IMR-90 (cell line): ENCODE data around the gene LTB4R2.

Experiments used
- POLR2A ChIP-seq: IDR thresholded peaks from 2 replicates; pipeline ENCODE4 v1.6.1; 2012; ENCODE audit warnings: mild to moderate bottlenecking, low read depth, low read length
- RAD21 ChIP-seq: IDR thresholded peaks from 2 replicates; pipeline ENCODE4 v1.6.1; 2012; ENCODE audit warnings: low read length, improper control_type of control experiment
- TF ChIP-seq, protein P1 (sequence below): conservative IDR thresholded peaks from 2 replicates; pipeline ENCODE4 v1.5.1; 2012; ENCODE audit warnings: mild to moderate bottlenecking, low read depth, low read length, improper control_type of control experiment

DNA sequence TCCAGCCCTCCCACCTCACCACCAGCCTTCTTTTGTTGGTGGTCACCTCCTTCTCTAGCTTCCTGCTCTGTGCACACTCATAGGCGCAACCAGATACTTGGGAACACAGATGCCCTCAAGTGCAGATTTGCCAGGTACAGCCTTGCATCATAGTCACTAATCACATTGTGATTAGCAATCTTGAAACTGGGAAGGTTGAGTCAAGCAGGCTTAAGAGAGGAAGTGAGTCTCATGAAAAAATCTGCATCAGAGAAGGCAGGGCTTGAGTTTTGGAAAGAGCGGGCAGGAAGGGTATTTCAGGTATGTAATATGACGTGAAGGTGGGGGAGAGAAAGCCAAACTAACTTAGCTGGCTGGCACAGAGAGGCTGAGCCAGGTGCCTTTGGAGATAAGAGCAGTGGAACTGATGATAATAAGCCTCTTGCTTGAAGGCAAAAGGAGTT is 35.8 kb upstream of the LTB4R2 start:
- TF ChIP-seq POLR2A (no peak), RAD21 (no peak)
- TF ChIP-seq, protein P1, sequence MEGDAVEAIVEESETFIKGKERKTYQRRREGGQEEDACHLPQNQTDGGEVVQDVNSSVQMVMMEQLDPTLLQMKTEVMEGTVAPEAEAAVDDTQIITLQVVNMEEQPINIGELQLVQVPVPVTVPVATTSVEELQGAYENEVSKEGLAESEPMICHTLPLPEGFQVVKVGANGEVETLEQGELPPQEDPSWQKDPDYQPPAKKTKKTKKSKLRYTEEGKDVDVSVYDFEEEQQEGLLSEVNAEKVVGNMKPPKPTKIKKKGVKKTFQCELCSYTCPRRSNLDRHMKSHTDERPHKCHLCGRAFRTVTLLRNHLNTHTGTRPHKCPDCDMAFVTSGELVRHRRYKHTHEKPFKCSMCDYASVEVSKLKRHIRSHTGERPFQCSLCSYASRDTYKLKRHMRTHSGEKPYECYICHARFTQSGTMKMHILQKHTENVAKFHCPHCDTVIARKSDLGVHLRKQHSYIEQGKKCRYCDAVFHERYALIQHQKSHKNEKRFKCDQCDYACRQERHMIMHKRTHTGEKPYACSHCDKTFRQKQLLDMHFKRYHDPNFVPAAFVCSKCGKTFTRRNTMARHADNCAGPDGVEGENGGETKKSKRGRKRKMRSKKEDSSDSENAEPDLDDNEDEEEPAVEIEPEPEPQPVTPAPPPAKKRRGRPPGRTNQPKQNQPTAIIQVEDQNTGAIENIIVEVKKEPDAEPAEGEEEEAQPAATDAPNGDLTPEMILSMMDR, result no peak
